ENCODE measurements around the gene FHL3. TPM values are rescaled to one million over a fixed set of nuclear protein-coding genes. Genes with fewer than 3 reads are reported as not detected.

The FHL3 gene
- total and polyA plus RNA-seq, 2 donors (not counting 1 experiment from before 2014, with no cell fraction given), result 0.15 to 2.2 TPM

- no peak overlapping the region for H3K27ac ChIP-seq (ENCODE audit: low read length in 2 of 2)
- H4K20me1 ChIP-seq (ENCODE audit: control insufficient read depth, insufficient read depth, low read length, poor library complexity, severe bottlenecking), result no peaks in the 10 kb centered on the region
- no peak overlapping the region for H3K4me3 ChIP-seq (ENCODE audit: control extremely low read depth in 1 of 5, extremely low read depth in 1 of 5, insufficient read depth in 1 of 5, low read depth in 2 of 5, low read length in 4 of 5)
- peaks cover 20% of the 10 kb centered on the region for H3K4me1 Mint-ChIP-seq
- TF ChIP-seq, protein P1, sequence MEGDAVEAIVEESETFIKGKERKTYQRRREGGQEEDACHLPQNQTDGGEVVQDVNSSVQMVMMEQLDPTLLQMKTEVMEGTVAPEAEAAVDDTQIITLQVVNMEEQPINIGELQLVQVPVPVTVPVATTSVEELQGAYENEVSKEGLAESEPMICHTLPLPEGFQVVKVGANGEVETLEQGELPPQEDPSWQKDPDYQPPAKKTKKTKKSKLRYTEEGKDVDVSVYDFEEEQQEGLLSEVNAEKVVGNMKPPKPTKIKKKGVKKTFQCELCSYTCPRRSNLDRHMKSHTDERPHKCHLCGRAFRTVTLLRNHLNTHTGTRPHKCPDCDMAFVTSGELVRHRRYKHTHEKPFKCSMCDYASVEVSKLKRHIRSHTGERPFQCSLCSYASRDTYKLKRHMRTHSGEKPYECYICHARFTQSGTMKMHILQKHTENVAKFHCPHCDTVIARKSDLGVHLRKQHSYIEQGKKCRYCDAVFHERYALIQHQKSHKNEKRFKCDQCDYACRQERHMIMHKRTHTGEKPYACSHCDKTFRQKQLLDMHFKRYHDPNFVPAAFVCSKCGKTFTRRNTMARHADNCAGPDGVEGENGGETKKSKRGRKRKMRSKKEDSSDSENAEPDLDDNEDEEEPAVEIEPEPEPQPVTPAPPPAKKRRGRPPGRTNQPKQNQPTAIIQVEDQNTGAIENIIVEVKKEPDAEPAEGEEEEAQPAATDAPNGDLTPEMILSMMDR (IDR thresholded peaks at IDR 0.05), result no peak
- no peaks in the 10 kb centered on the region for H3K9me3 Mint-ChIP-seq (ENCODE audit: insufficient read depth)
- no peak overlapping the region for H2AFZ ChIP-seq (ENCODE audit: insufficient read depth, low read depth, low read length, poor library complexity, severe bottlenecking)
- H3K9ac ChIP-seq (ENCODE audit: low read length), result no peak overlapping the region
- H3K79me2 ChIP-seq (ENCODE audit: control insufficient read depth, insufficient read depth, low read length), result peaks cover 22% of the 10 kb centered on the region
- ATAC-seq (ENCODE audit: low read depth) (no peak), DNase-seq (no peak)
- H3K4me1 ChIP-seq (ENCODE audit: control insufficient read depth in 2 of 2, insufficient read depth in 2 of 2, low read length in 2 of 2), result peaks cover 17 to 25% of the 10 kb centered on the region in 2 donors
- POLR2A ChIA-PET, result no interaction called here
- WGBS (ENCODE audit: insufficient coverage), result 91% methylated on average over 5 of the region's 6 CpGs
- no peaks in the 10 kb centered on the region for H3K36me3 ChIP-seq (replicated peaks in 1 of 2; ENCODE audit: control extremely low read depth in 1 of 2, control insufficient read depth in 1 of 2, extremely low read depth in 1 of 2, insufficient read depth in 2 of 2, low read length in 1 of 2)
- H3K27me3 Mint-ChIP-seq, result no peaks in the 10 kb centered on the region
- H3K27me3 ChIP-seq (replicated peaks in 1 of 4; ENCODE audit: control extremely low read depth in 1 of 4, control insufficient read depth in 3 of 4, insufficient read depth in 4 of 4, low read length in 3 of 4), result peaks cover 0 to under 1% (median 0%) of the 10 kb centered on the region in 4 experiments
- intact Hi-C loops (cut with micrococcal nuclease), result no loop called here
- no peak overlapping the region for H3K27ac Mint-ChIP-seq
- H3K9me3 ChIP-seq (ENCODE audit: control extremely low read depth in 1 of 3, control insufficient read depth in 2 of 3, insufficient read depth in 1 of 3, low read length in 2 of 3), result peaks cover 0 to 7% (median 3%) of the 10 kb centered on the region in 3 donors
- H3K4me3 Mint-ChIP-seq, result no peak overlapping the region
- CTCF ChIA-PET, result interaction anchor here (0.7 kb wide), 1 partner anchor 10 kb away, joined by 3 read pairs; no protein-coding TSS in a partner anchor
- H3K4me2 ChIP-seq (replicated peaks; ENCODE audit: low read depth, low read length, poor library complexity, severe bottlenecking), result no peak overlapping the region
Measured at GRCh38 chr1:38009841-38010180, 4.5 kb upstream of the FHL3 start.

DNA sequence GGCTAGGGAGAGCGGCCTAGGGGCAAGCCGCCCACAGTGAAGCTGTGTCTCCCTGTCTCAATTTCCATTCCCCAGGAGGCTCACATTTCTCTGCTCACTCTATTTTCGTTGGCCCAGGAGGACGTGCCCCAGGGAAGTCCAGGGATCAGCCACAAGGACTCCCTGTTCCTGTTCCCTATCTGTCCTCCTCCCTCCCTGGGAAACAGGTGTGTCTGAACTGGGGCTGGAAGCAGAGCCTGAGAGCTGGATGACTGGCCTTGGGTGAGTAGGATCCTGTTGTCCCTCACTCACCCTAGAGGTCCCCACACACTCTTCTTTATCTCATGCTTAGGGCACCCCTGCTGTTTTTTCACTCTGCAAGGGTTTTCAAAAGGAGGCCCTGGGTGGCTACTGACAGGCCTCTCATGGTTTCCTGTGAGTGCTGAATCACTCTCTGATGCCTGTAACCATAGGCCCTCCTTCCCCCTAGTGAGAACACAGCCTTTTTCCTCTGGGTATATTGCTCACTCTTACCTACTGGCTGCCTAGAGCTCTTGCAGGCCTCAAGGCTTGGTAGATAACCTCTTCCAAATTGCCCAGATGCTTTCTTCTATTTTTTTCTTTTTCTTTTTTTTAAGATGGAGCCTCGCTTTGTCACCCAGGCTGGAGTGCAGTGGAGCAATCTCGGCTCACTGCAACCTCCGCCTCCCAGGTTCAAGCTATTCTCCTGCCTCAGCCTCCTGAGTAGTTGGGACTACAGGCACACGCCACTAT lies 4.0 kb upstream of the FHL3 start:
- no peak overlapping the region for H2AFZ ChIP-seq (ENCODE audit: insufficient read depth, low read depth, low read length, poor library complexity, severe bottlenecking)
- no peak overlapping the region for H3K27ac Mint-ChIP-seq

More for the DNA sequence above, 4.0 kb upstream of the FHL3 start:
- Mint-ChIP-seq H3K9me3 (ENCODE audit: insufficient read depth) (no peaks in the 10 kb centered on the region), H3K27me3 (peaks cover 5% of the 10 kb centered on the region), H3K4me3 (no peak overlapping the region), H3K4me1 (peaks cover 25% of the 10 kb centered on the region)
- Histone ChIP-seq H3K4me3 (ENCODE audit: control extremely low read depth in 1 of 5, extremely low read depth in 1 of 5, insufficient read depth in 1 of 5, low read depth in 2 of 5, low read length in 4 of 5) (no peak overlapping the region), H3K36me3 (replicated peaks in 1 of 2; ENCODE audit: control extremely low read depth in 1 of 2, control insufficient read depth in 1 of 2, extremely low read depth in 1 of 2, insufficient read depth in 2 of 2, low read length in 1 of 2) (no peaks in the 10 kb centered on the region), H3K9ac (ENCODE audit: low read length) (no peak overlapping the region), H4K20me1 (ENCODE audit: control insufficient read depth, insufficient read depth, low read length, poor library complexity, severe bottlenecking) (no peaks in the 10 kb centered on the region), H3K27me3 (replicated peaks in 1 of 4; ENCODE audit: control extremely low read depth in 1 of 4, control insufficient read depth in 3 of 4, insufficient read depth in 4 of 4, low read length in 3 of 4) (peaks cover 0 to 6% (median 2%) of the 10 kb centered on the region in 4 experiments), H3K9me3 (ENCODE audit: control extremely low read depth in 1 of 3, control insufficient read depth in 2 of 3, insufficient read depth in 1 of 3, low read length in 2 of 3) (peaks cover 0 to 7% (median 3%) of the 10 kb centered on the region in 3 donors), H3K4me1 (ENCODE audit: control insufficient read depth in 2 of 2, insufficient read depth in 2 of 2, low read length in 2 of 2) (peaks cover 22 to 30% of the 10 kb centered on the region in 2 donors), H3K79me2 (ENCODE audit: control insufficient read depth, insufficient read depth, low read length) (peaks cover 17% of the 10 kb centered on the region), H3K4me2 (replicated peaks; ENCODE audit: low read depth, low read length, poor library complexity, severe bottlenecking) (no peak overlapping the region), H3K27ac (ENCODE audit: low read length in 2 of 2) (no peak overlapping the region)
- ChIA-PET POLR2A (interaction anchor here (0.6 kb wide), 1 partner anchor 832 kb away, joined by 5 read pairs; no protein-coding TSS in a partner anchor), CTCF (interaction anchor here (1.0 to 1.1 kb wide), 2 partner anchors 8 to 10 kb away, joined by 3 to 4 read pairs; no protein-coding TSS in a partner anchor)
- ATAC-seq (ENCODE audit: low read depth) (no peak), DNase-seq (no peak)
- 78% methylated on average over 8 of the region's 8 CpGs for WGBS (ENCODE audit: insufficient coverage)
- TF ChIP-seq EZH2 (IDR thresholded peaks at IDR 0.05; ENCODE audit: borderline replicate concordance, insufficient read depth, low read depth, low read length, poor library complexity, severe bottlenecking), result no peak
- TF ChIP-seq, protein P1 (IDR thresholded peaks at IDR 0.05), result no peak
- intact Hi-C loops (cut with micrococcal nuclease), result no loop called here
